OCI-LY7 (cell line): Measurements from ENCODE around the gene FAM241B. TPM values are rescaled to one million over a fixed set of nuclear protein-coding genes. Genes with fewer than 3 reads are reported as not detected.
A peak's percentile ranks its signal among the peaks of the same experiment; 100 is the strongest.

Source experiments
- BruUV-seq: library from RNA; stranded (reverse); fragments of 400-500 nt; replicated peaks from 2 replicates; lab custom pipeline; 2021; lab: Mats Ljungman, UMichigan
- CTCF ChIA-PET: fragments of 300-600 bp; sonication (Branson Sonifier 250); formaldehyde crosslinking; loops from one replicate; lab custom pipeline; 2022; ENCODE audit warnings: antibody characterized with exemption; ENCODE audit not compliant: unreplicated experiment; lab: Charles Lee
- POLR2A ChIA-PET: fragments of 300-600 bp; sonication (Branson Sonifier 250); formaldehyde crosslinking; loops from one replicate; lab custom pipeline; 2022; ENCODE audit warnings: antibody characterized with exemption; lab: Charles Lee
- DNase-seq: peaks from one replicate; pipeline ENCODE4 v3.0.0-alpha.2; 2015; ENCODE audit warnings: low spot score
- H2AFZ ChIP-seq: fragments of 200-600 bp; sonication (generic), shearing (Covaris generic); 2 replicates; pipeline ENCODE4 v1.6.1; 2014; ENCODE audit warnings: mild to moderate bottlenecking, antibody characterized with exemption, low read length, moderate library complexity
- H3K27ac ChIP-seq: fragments of 200-600 bp; sonication (generic); 2 replicates; pipeline ENCODE4 v1.5.1; 2014; ENCODE audit warnings: mixed run types, low read depth, mild to moderate bottlenecking, moderate library complexity, low read length, inconsistent platforms; ENCODE audit not compliant: poor library complexity, severe bottlenecking
- H3K36me3 ChIP-seq: fragments of 200-600 bp; sonication (generic); 2 replicates; pipeline ENCODE4 v1.6.1; 2014; ENCODE audit warnings: mild to moderate bottlenecking, antibody characterized with exemption, low read length, moderate library complexity, mixed read lengths; ENCODE audit not compliant: insufficient read depth
- H3K4me1 ChIP-seq: fragments of 200-600 bp; sonication (generic); 2 replicates; pipeline ENCODE4 v1.5.1; 2014; ENCODE audit warnings: mild to moderate bottlenecking, low read length; ENCODE audit not compliant: insufficient read depth, poor library complexity, severe bottlenecking
- H3K4me2 ChIP-seq: fragments of 200-600 bp; sonication (generic); 2 replicates; pipeline ENCODE4 v1.6.1; 2014; ENCODE audit warnings: mild to moderate bottlenecking, low read length
- H3K4me3 ChIP-seq: fragments of 200-600 bp; sonication (generic); 2 replicates; pipeline ENCODE4 v1.5.1; 2014; ENCODE audit warnings: mild to moderate bottlenecking, low read depth, low read length; ENCODE audit not compliant: poor library complexity, severe bottlenecking
- H3K79me2 ChIP-seq: fragments of 200-600 bp; sonication (generic); 2 replicates; pipeline ENCODE4 v1.6.1; 2016; ENCODE audit warnings: low read depth, mild to moderate bottlenecking, low read length, moderate library complexity, mixed read lengths; ENCODE audit not compliant: insufficient read depth
- H3K9me2 ChIP-seq: fragments of 200-600 bp; sonication (generic); 2 replicates; pipeline ENCODE4 v1.6.1; 2016; ENCODE audit warnings: mild to moderate bottlenecking, low read length, mixed read lengths; ENCODE audit not compliant: insufficient read depth
- H3K9me3 ChIP-seq: fragments of 200-600 bp; sonication (generic); 2 replicates; pipeline ENCODE4 v1.6.1; 2014; ENCODE audit warnings: mild to moderate bottlenecking, mixed run types, low read length, mixed read lengths
- H4K20me1 ChIP-seq: fragments of 200-600 bp; sonication (generic); 2 replicates; pipeline ENCODE4 v1.6.1; 2014; ENCODE audit warnings: mild to moderate bottlenecking, antibody characterized with exemption, low read length, moderate library complexity, mixed read lengths; ENCODE audit not compliant: insufficient read depth
- EZH2phosphoT487 ChIP-seq: fragments of 200-600 bp; sonication (generic); IDR thresholded peaks from 2 replicates; pipeline ENCODE4 v1.6.1; 2018; ENCODE audit warnings: low read depth, borderline replicate concordance, mild to moderate bottlenecking, mixed run types, antibody characterized with exemption, low read length, moderate library complexity, mixed read lengths
- intact Hi-C: fragments of 100-400 bp; cut with micrococcal nuclease; formaldehyde crosslinking; loops from one replicate; pipeline ENCODE4 v1.10.0; 2022; ENCODE audit not compliant: unreplicated experiment
- total RNA-seq, 2 experiments: library from RNA; depleted of rRNA in 1 of 2; stranded (reverse); fragments of >200 nt in 1 of 2; shearing (Covaris generic) in 1 of 2; gene quantifications; 2 replicates each; pipeline ENCODE4 v1.2.3, GENCODE V29; 2014 to 2022
- TF ChIP-seq, protein P1 (sequence below): fragments of 200-600 bp; sonication (generic); conservative IDR thresholded peaks from 2 replicates; pipeline ENCODE4 v1.5.1; 2014; ENCODE audit warnings: mild to moderate bottlenecking, antibody characterized with exemption, low read length, moderate library complexity, mixed read lengths

FAM241B gene
- total RNA-seq, 2 experiments from 2014 or later = not detected

DNA sequence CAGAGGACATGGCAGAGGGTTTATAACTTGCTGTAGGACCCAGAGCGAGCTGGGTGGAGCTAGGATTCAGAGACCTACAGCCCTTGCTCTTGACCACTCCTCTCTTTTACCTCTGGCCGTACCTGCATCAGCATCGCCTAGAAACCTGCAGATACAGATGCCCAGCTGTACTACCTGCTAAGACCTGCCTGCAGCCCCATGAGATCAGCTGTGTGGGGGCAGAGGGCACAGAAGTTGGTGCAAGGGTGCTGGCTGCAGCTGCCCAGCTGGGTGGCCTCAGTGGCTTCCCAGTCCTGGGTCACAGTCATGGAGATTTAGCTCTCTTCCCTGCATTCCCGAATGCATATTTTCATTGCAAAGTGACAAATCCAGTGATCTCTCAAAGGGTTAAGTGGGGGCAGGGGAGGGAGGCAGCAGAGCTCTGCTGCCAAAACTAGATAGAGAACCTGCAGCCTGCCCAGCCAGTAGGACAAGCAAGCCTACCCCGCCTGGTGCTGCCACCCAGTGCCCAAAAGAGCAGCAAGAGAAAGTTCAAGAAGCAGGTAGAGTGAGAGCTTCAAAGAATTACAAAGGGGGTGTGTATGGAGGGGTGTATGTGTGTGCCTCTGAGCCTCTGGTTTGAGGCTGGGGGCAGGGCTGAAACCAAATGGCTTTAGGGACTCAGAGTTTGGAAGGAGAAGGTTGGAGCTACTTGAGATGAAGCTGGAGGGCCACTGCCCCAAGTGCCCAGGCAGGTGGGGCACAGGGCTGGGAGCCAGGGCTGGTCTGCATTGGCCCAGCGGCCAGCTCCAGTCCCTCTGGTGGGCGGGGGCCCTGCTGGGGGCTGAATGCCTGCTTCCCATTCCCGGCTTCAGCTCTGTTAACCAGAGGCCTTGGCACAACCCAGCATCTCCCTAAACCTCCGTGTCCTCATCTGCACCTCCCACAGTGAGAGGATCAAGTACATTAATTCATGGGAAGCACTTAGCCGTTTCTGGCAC, 6.9 kb downstream of the FAM241B start:
- ChIA-PET POLR2A (no interaction called here), CTCF (interaction anchor here (0.5 to 1.4 kb wide), 3 partner anchors 116 to 121 kb away, joined by 3 to 13 read pairs (median 3); no protein-coding TSS in a partner anchor)
- no peak overlapping the region for H2AFZ ChIP-seq
- H3K9me2 ChIP-seq = no peaks in the 10 kb centered on the region
- intact Hi-C loops = loop anchor here (5.0 kb wide), 2 partner anchors 210 to 230 kb away; no protein-coding TSS in a partner anchor
- peak; percentile 28 for DNase-seq
- no peaks in the 10 kb centered on the region for H3K4me1 ChIP-seq
- no peaks in the 10 kb centered on the region for H3K9me3 ChIP-seq
- H3K4me3 ChIP-seq = no peak overlapping the region
- H3K4me2 ChIP-seq = no peak overlapping the region
- no peaks in the 10 kb centered on the region for H3K36me3 ChIP-seq
- H4K20me1 ChIP-seq = no peaks in the 10 kb centered on the region
- no peak for TF ChIP-seq EZH2phosphoT487
- TF ChIP-seq, protein P1, sequence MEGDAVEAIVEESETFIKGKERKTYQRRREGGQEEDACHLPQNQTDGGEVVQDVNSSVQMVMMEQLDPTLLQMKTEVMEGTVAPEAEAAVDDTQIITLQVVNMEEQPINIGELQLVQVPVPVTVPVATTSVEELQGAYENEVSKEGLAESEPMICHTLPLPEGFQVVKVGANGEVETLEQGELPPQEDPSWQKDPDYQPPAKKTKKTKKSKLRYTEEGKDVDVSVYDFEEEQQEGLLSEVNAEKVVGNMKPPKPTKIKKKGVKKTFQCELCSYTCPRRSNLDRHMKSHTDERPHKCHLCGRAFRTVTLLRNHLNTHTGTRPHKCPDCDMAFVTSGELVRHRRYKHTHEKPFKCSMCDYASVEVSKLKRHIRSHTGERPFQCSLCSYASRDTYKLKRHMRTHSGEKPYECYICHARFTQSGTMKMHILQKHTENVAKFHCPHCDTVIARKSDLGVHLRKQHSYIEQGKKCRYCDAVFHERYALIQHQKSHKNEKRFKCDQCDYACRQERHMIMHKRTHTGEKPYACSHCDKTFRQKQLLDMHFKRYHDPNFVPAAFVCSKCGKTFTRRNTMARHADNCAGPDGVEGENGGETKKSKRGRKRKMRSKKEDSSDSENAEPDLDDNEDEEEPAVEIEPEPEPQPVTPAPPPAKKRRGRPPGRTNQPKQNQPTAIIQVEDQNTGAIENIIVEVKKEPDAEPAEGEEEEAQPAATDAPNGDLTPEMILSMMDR = peak; percentile 66
- H3K27ac ChIP-seq = no peak overlapping the region
- no peaks in the 10 kb centered on the region for H3K79me2 ChIP-seq
- BruUV-seq = no TSS peak

DNA sequence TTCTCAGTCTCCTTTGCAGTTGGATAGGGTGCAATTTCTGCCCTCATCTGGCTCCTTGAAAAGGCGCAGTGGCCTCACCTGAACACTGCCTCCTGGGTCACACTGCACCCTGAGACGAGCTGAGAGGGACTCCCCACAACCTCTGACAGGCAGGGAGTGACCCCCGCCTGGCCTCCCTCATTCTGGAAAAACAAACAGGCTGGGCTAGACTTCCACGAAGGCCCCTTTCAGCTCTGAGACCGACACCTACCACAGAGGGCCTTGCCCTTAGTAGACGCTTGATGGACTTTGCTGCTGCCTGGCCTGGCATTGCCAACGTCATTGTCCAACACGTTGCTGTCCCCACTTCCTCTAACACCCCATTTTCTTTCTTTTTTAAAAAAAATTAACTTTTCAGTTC, 8.6 kb downstream of the FAM241B start:
- Histone ChIP-seq H3K4me1 (no peaks in the 10 kb centered on the region), H3K9me2 (no peaks in the 10 kb centered on the region), H3K27ac (no peak overlapping the region), H3K79me2 (no peaks in the 10 kb centered on the region), H3K4me3 (no peak overlapping the region), H4K20me1 (no peaks in the 10 kb centered on the region), H3K9me3 (no peaks in the 10 kb centered on the region), H3K36me3 (no peaks in the 10 kb centered on the region), H2AFZ (no peak overlapping the region), H3K4me2 (no peak overlapping the region)
- DNase-seq = no peak
- BruUV-seq = no TSS peak
- POLR2A ChIA-PET = no interaction called here
- CTCF ChIA-PET = no interaction called here
- no peak for TF ChIP-seq EZH2phosphoT487
- TF ChIP-seq, protein P1 = no peak
- intact Hi-C loops = loop anchor here (1.0 to 5.0 kb wide), 3 partner anchors 122 to 231 kb away; no protein-coding TSS in a partner anchor
